SK-N-SH (cell line): Measurements from ENCODE around the gene KRTAP10-1. TPM values are rescaled to one million over a fixed set of nuclear protein-coding genes. Genes with fewer than 3 reads are reported as not detected.

Experiments
- CTCF ChIA-PET: fragments of 300-600, 350-600 bp; formaldehyde crosslinking; extraction: SDS; loops from one replicate; lab custom pipeline; 2021; lab: Yijun Ruan, JAX
- POLR2A ChIA-PET: fragments of 350-600 bp; sonication (Branson Sonifier 250); formaldehyde crosslinking; extraction: SDS; loops from one replicate; lab custom pipeline; 2020; ENCODE audit warnings: antibody characterized with exemption, inconsistent platforms; lab: Yijun Ruan, JAX
- DNase-seq: peaks from one replicate; pipeline ENCODE4 v3.0.0; 2012
- H2AFZ ChIP-seq: fragments of 200-600 bp; sonication (generic); 2 replicates; pipeline ENCODE4 v1.8.1; 2016; ENCODE audit warnings: antibody characterized with exemption, mild to moderate bottlenecking, low read depth
- H3F3A ChIP-seq: fragments of 200-600 bp; sonication (generic); replicated peaks from 2 replicates; pipeline ENCODE3; 2016; ENCODE audit warnings: antibody characterized with exemption, mild to moderate bottlenecking; ENCODE audit not compliant: insufficient read depth
- H3K27ac ChIP-seq, 2 experiments: fragments of 200-500 bp in 1 of 2; fragments of 200-600 bp in 1 of 2; sonication (Bioruptor generic) in 1 of 2; sonication (generic), shearing (Covaris generic) in 1 of 2; 2 replicates each; pipeline versions ENCODE4 v1.5.1 to v1.6.1; 2014 to 2016; ENCODE audit warnings: low read depth in 2 of 2, inconsistent platforms in 1 of 2, low read length in 1 of 2, mild to moderate bottlenecking in 1 of 2, mixed read lengths in 1 of 2
- H3K27me3 ChIP-seq: fragments of 200-600 bp; sonication (generic), shearing (Covaris generic); 2 replicates; pipeline ENCODE4 v1.6.1; 2016; ENCODE audit warnings: mixed run types; ENCODE audit not compliant: insufficient read depth
- H3K36me3 ChIP-seq, 2 experiments: fragments of 200-500 bp in 1 of 2; fragments of 200-600 bp in 1 of 2; sonication (Bioruptor generic) in 1 of 2; sonication (generic) in 1 of 2; replicated peaks in 1 of 2; 2 replicates each; pipeline versions ENCODE3 to v1.5.1; 2014 to 2016; ENCODE audit warnings: low read length in 1 of 2, mild to moderate bottlenecking in 1 of 2; ENCODE audit not compliant: insufficient read depth in 2 of 2, control insufficient read depth in 1 of 2
- H3K4me1 ChIP-seq, 2 experiments: fragments of 200-500 bp in 1 of 2; fragments of 200-600 bp in 1 of 2; sonication (Bioruptor generic) in 1 of 2; sonication (generic), shearing (Covaris generic) in 1 of 2; 2 replicates each; pipeline versions ENCODE4 v1.5.1 to v1.6.1; 2014 to 2016; ENCODE audit warnings: low read depth in 1 of 2, low read length in 1 of 2, mixed run types in 1 of 2; ENCODE audit not compliant: insufficient read depth in 2 of 2, control insufficient read depth in 1 of 2
- H3K4me2 ChIP-seq: fragments of 200-600 bp; sonication (generic), shearing (Covaris generic); 2 replicates; pipeline ENCODE4 v1.6.1; 2017; ENCODE audit warnings: mixed run types
- H3K4me3 ChIP-seq, 2 experiments: fragments of 200-500 bp in 1 of 2; fragments of 200-600 bp in 1 of 2; sonication (Bioruptor generic) in 1 of 2; sonication (generic), shearing (Covaris generic) in 1 of 2; 2 replicates each; pipeline versions ENCODE4 v1.5.1 to v1.8.1; 2014 to 2016; ENCODE audit warnings: low read depth in 2 of 2, inconsistent platforms in 1 of 2, low read length in 1 of 2, mild to moderate bottlenecking in 1 of 2, mixed read lengths in 1 of 2, moderate library complexity in 1 of 2
- H3K79me2 ChIP-seq: fragments of 200-600 bp; sonication (generic); 2 replicates; pipeline ENCODE4 v1.8.1; 2017; ENCODE audit warnings: mild to moderate bottlenecking; ENCODE audit not compliant: insufficient read depth
- H3K9ac ChIP-seq: fragments of 200-600 bp; sonication (generic); 2 replicates; pipeline ENCODE4 v1.6.1; 2017; ENCODE audit warnings: mixed run types
- H3K9me2 ChIP-seq: fragments of 200-600 bp; sonication (generic); 2 replicates; pipeline ENCODE4 v1.6.1; 2017; ENCODE audit warnings: mixed run types
- H3K9me3 ChIP-seq: fragments of 200-600 bp; sonication (generic); 2 replicates; pipeline ENCODE4 v1.6.1; 2017; ENCODE audit warnings: mixed run types, mild to moderate bottlenecking, moderate library complexity
- H4K20me1 ChIP-seq: fragments of 200-600 bp; sonication (generic); 2 replicates; pipeline ENCODE4 v1.6.1; 2017; ENCODE audit warnings: mild to moderate bottlenecking, mixed run types; ENCODE audit not compliant: insufficient read depth
- CHD2 ChIP-seq: fragments of 150-350 bp; IDR thresholded peaks from 2 replicates; pipeline ENCODE4 v1.6.1; 2018; ENCODE audit warnings: low read length; ENCODE audit not compliant: partially characterized antibody
- ELF1 ChIP-seq: IDR thresholded peaks from 2 replicates; pipeline ENCODE4 v1.4.0; 2012
- EP300 ChIP-seq, 2 experiments: IDR thresholded peaks; 2 replicates each; pipeline versions ENCODE4 v1.4.0 to v1.6.1; 2012; ENCODE audit warnings: borderline replicate concordance in 1 of 2, low read depth in 1 of 2, low read length in 1 of 2
- EZH2phosphoT487 ChIP-seq: fragments of 200-600 bp; sonication (generic); IDR thresholded peaks from 2 replicates; pipeline ENCODE4 v1.6.1; 2017; ENCODE audit warnings: low read depth, mixed run types, mild to moderate bottlenecking, antibody characterized with exemption, moderate library complexity, borderline replicate concordance
- FOSL2 ChIP-seq: IDR thresholded peaks from 2 replicates; pipeline ENCODE4 v1.4.0; 2012; ENCODE audit warnings: low read depth, mild to moderate bottlenecking, moderate library complexity, borderline replicate concordance
- GATA2 ChIP-seq: sonication (generic); formaldehyde crosslinking; IDR thresholded peaks from 2 replicates; pipeline ENCODE4 v1.5.0; 2020; ENCODE audit warnings: mild to moderate bottlenecking, missing genetic modification reagents
- IRF3 ChIP-seq: fragments of 150-350 bp; IDR thresholded peaks from 2 replicates; pipeline ENCODE4 v1.6.1; 2016; ENCODE audit warnings: mild to moderate bottlenecking, low read depth, low read length
- JUND ChIP-seq: IDR thresholded peaks from 2 replicates; pipeline ENCODE4 v1.4.0; 2012
- MEF2A ChIP-seq: IDR thresholded peaks from 2 replicates; pipeline ENCODE4 v1.4.0; 2012; ENCODE audit warnings: low read depth, borderline replicate concordance
- PBX3 ChIP-seq: IDR thresholded peaks from 2 replicates; pipeline ENCODE4; 2012
- RAD21 ChIP-seq: IDR thresholded peaks from 2 replicates; pipeline ENCODE4 v1.6.1; 2012; ENCODE audit warnings: mild to moderate bottlenecking, low read length
- REST ChIP-seq: IDR thresholded peaks from 2 replicates; pipeline ENCODE4 v1.6.1; 2012; ENCODE audit warnings: mild to moderate bottlenecking, low read depth, low read length, moderate library complexity
- SIN3A ChIP-seq: IDR thresholded peaks from 2 replicates; pipeline ENCODE4 v1.6.1; 2012; ENCODE audit warnings: low read depth, mild to moderate bottlenecking, low read length, moderate library complexity, borderline replicate concordance
- TCF12 ChIP-seq: IDR thresholded peaks from 2 replicates; pipeline ENCODE4 v1.4.0; 2012
- TEAD4 ChIP-seq: IDR thresholded peaks from 2 replicates; pipeline ENCODE4 v1.4.0; 2012; ENCODE audit warnings: mild to moderate bottlenecking, borderline replicate concordance; ENCODE audit not compliant: insufficient read depth
- WGBS: methylation state at CpG from one replicate; pipeline ENCODE4 v1.1.6; 2017; ENCODE audit warnings: low lambda C conversion rate; 5-methylcytosine and 5-hydroxymethylcytosine counted together
- polyA plus RNA-seq, 3 experiments: library from polyadenylated mRNA; depleted of rRNA; stranded (reverse); fragments of >200 nt; gene quantifications; 2 replicates each; pipeline ENCODE4 v1.2.3, GENCODE V29; 2012

Gene KRTAP10-1
- polyA plus RNA-seq, 1 of the 3 experiments (the other 2 are of a cell fraction) = not detected

- no peak overlapping the region for H3K9ac ChIP-seq
- DNase-seq = no peak
- H3K79me2 ChIP-seq = no peaks in the 10 kb centered on the region
- peaks cover 59% of the 10 kb centered on the region for H3K27me3 ChIP-seq
- H3K4me3 ChIP-seq = no peak overlapping the region
- H3F3A ChIP-seq = no peaks in the 10 kb centered on the region
- H3K4me2 ChIP-seq = no peak overlapping the region
- H2AFZ ChIP-seq = no peak overlapping the region
- no peaks in the 10 kb centered on the region for H3K9me3 ChIP-seq
- 55% methylated on average over 5 of the region's 9 CpGs for WGBS
- CTCF ChIA-PET = no interaction called here
- H3K36me3 ChIP-seq = no peaks in the 10 kb centered on the region
- POLR2A ChIA-PET = no interaction called here
- no peaks in the 10 kb centered on the region for H4K20me1 ChIP-seq
- no peak overlapping the region for H3K27ac ChIP-seq
- no peaks in the 10 kb centered on the region for H3K4me1 ChIP-seq
- no peak for TF ChIP-seq GATA2 (CRISPR knock-in tag)
- TF ChIP-seq EZH2phosphoT487 = no peak
- TF ChIP-seq TCF12 = no peak
- no peak for TF ChIP-seq TEAD4
- TF ChIP-seq, all 33 proteins: peak for 0
- no peaks in the 10 kb centered on the region for H3K9me2 ChIP-seq
Observed at GRCh38 chr21:44556879-44557278, 16.9 kb upstream of the KRTAP10-1 start.

GRCh38 chr21:44555200-44555875 is 15.3 kb upstream of the KRTAP10-1 start:
- H3K36me3 ChIP-seq = no peaks in the 10 kb centered on the region
- TF ChIP-seq RAD21 (no peak), MEF2A (no peak), EP300 (IDR thresholded peaks at IDR 0.05; ENCODE audit: borderline replicate concordance in 1 of 2, low read depth in 1 of 2, low read length in 1 of 2) (no peak), SIN3A (no peak), CHD2 (no peak), ELF1 (no peak), FOSL2 (no peak)
- peaks cover 59% of the 10 kb centered on the region for H3K27me3 ChIP-seq
- ChIA-PET CTCF (no interaction called here), POLR2A (no interaction called here)
- no peak overlapping the region for H2AFZ ChIP-seq
- no peaks in the 10 kb centered on the region for H3K4me1 ChIP-seq
- DNase-seq = no peak
- no peaks in the 10 kb centered on the region for H3K9me3 ChIP-seq
- no peaks in the 10 kb centered on the region for H3K79me2 ChIP-seq
- no peaks in the 10 kb centered on the region for H3F3A ChIP-seq
- no peaks in the 10 kb centered on the region for H4K20me1 ChIP-seq
- WGBS = 13% methylated on average over 9 of the region's 13 CpGs
- no peak overlapping the region for H3K27ac ChIP-seq
- H3K9me2 ChIP-seq = no peaks in the 10 kb centered on the region
- H3K4me3 ChIP-seq = no peak overlapping the region
- no peak overlapping the region for H3K9ac ChIP-seq
- no peak overlapping the region for H3K4me2 ChIP-seq

- ChIA-PET POLR2A (no interaction called here), CTCF (no interaction called here)
- no peaks in the 10 kb centered on the region for H3K79me2 ChIP-seq
- H3K27me3 ChIP-seq = peaks cover 61% of the 10 kb centered on the region
- no peaks in the 10 kb centered on the region for H4K20me1 ChIP-seq
- no peak overlapping the region for H2AFZ ChIP-seq
- H3F3A ChIP-seq = no peaks in the 10 kb centered on the region
- no peak for TF ChIP-seq PBX3
- no peak for TF ChIP-seq CHD2
- no peak for TF ChIP-seq IRF3
- no peak for TF ChIP-seq EZH2phosphoT487
- no peak for TF ChIP-seq JUND
- no peak for TF ChIP-seq REST
- TF ChIP-seq MEF2A = no peak
- H3K4me2 ChIP-seq = no peak overlapping the region
- no peaks in the 10 kb centered on the region for H3K9me3 ChIP-seq
- no peak for DNase-seq
- 31% methylated on average over 10 of the region's 13 CpGs for WGBS
- H3K9me2 ChIP-seq = no peaks in the 10 kb centered on the region
- no peak overlapping the region for H3K4me3 ChIP-seq
- no peak overlapping the region for H3K9ac ChIP-seq
- no peaks in the 10 kb centered on the region for H3K36me3 ChIP-seq
- no peaks in the 10 kb centered on the region for H3K4me1 ChIP-seq
- H3K27ac ChIP-seq = no peak overlapping the region
Observed at GRCh38 chr21:44552681-44553080, 12.7 kb upstream of the KRTAP10-1 start.
